K562 (cell line): ENCODE results near the gene PEX6. TPM values are rescaled to one million over a fixed set of nuclear protein-coding genes. Genes with fewer than 3 reads are reported as not detected.

ENCODE experiments used
- EHMT2 ChIP-seq: fragments of 450-650 bp; IDR thresholded peaks from 2 replicates; pipeline ENCODE4 v1.6.1; 2018; ENCODE audit warnings: antibody characterized with exemption
- ERF ChIP-seq: fragments of 450-650 bp; formaldehyde crosslinking; IDR thresholded peaks from 2 replicates; pipeline ENCODE4 v1.4.0; 2020; ENCODE audit warnings: mild to moderate bottlenecking, mixed read lengths
- EZH2 ChIP-seq: IDR thresholded peaks from 2 replicates; pipeline ENCODE4 v1.6.1; 2012; ENCODE audit warnings: low read depth, mild to moderate bottlenecking, inconsistent platforms, low read length, borderline replicate concordance
- FUS ChIP-seq: fragments of 200-400 bp; formaldehyde crosslinking; optimal IDR thresholded peaks from 2 replicates; pipeline ENCODE3; 2017; ENCODE audit warnings: low read depth, low read length
- GABPB1 ChIP-seq: sonication (generic); formaldehyde crosslinking; IDR thresholded peaks from 2 replicates; pipeline ENCODE4 v1.8.0; 2022; ENCODE audit warnings: mild to moderate bottlenecking, missing genetic modification reagents
- POLR2A ChIP-seq: fragments of 450-650 bp; conservative IDR thresholded peaks from 2 replicates; pipeline ENCODE4 v1.6.1; 2016
- POLR2AphosphoS5 ChIP-seq: IDR thresholded peaks from 2 replicates; pipeline ENCODE4 v1.6.1; 2011; ENCODE audit warnings: mild to moderate bottlenecking, low read depth, low read length, moderate library complexity; ENCODE audit not compliant: control insufficient read depth, insufficient read depth
- SAFB2 ChIP-seq: fragments of 200-400 bp; formaldehyde crosslinking; IDR thresholded peaks from 2 replicates; pipeline ENCODE4 v1.6.1; 2018; ENCODE audit warnings: borderline replicate concordance, low read length, low read depth, moderate library complexity; ENCODE audit not compliant: severe bottlenecking
- SIX5 ChIP-seq, 2 experiments: IDR thresholded peaks; 2 replicates each; pipeline ENCODE4 v1.6.1; 2011; ENCODE audit warnings: low read length in 2 of 2, borderline replicate concordance in 1 of 2, low read depth in 1 of 2, mild to moderate bottlenecking in 1 of 2, moderate library complexity in 1 of 2; ENCODE audit not compliant: insufficient read depth in 1 of 2
- SNRNP70 ChIP-seq: fragments of 200-400 bp; formaldehyde crosslinking; optimal IDR thresholded peaks from 2 replicates; pipeline ENCODE3; 2017; ENCODE audit warnings: low read depth, low read length
- TEAD2 ChIP-seq: fragments of 450-650 bp; IDR thresholded peaks from 2 replicates; pipeline ENCODE4 v1.6.1; 2016; ENCODE audit warnings: missing genetic modification characterization, control low read depth, missing compliant biosample characterization
- ZBTB17 ChIP-seq: fragments of 450-650 bp; formaldehyde crosslinking; IDR thresholded peaks from 2 replicates; pipeline ENCODE4 v1.4.0; 2020; ENCODE audit warnings: mild to moderate bottlenecking
- ZNF224 ChIP-seq: sonication (generic); formaldehyde crosslinking; IDR thresholded peaks from 2 replicates; pipeline ENCODE4 v1.8.0; 2022; ENCODE audit warnings: mild to moderate bottlenecking, missing genetic modification reagents
- ZNF24 ChIP-seq: fragments of 450-650 bp; IDR thresholded peaks from 2 replicates; pipeline ENCODE4 v1.6.1; 2016
- ZNF507 ChIP-seq: conservative IDR thresholded peaks from 2 replicates; pipeline ENCODE4 v1.6.1; 2017; ENCODE audit warnings: missing genetic modification characterization, missing compliant biosample characterization
- polyA plus RNA-seq, 8 experiments: library from polyadenylated mRNA; depleted of rRNA in 4 of 8; stranded (reverse) in 5 of 8; unstranded in 3 of 8; fragments of >200 nt; fragmentation: Nextera tagmentation in 2 of 8; fragmentation: Illumina TruSeq in 1 of 8; extraction: Ambion mirVana in 2 of 8; extraction: Trizol in 1 of 8; gene quantifications; 2 replicates each; pipeline versions ENCODE4 v1.2.1 to v1.2.3, GENCODE V29; 2011 to 2014; ENCODE audit warnings: inconsistent platforms in 1 of 8, missing spikeins in 1 of 8
- total RNA-seq, 7 experiments: library from RNA; depleted of rRNA in 6 of 7; stranded (reverse); fragments of >200 nt in 6 of 7; fragmentation: Illumina TruSeq in 2 of 7; extraction: Trizol in 2 of 7; gene quantifications; 2 replicates each; pipeline versions ENCODE4 v1.2.1 to v1.2.3, GENCODE V29; 2011 to 2021; ENCODE audit warnings: low replicate concordance in 1 of 7
- TF ChIP-seq, protein P1 (sequence below): fragments of 200-800 bp; sonication (Bioruptor generic); IDR thresholded peaks from 2 replicates; pipeline ENCODE4 v1.6.1; 2017; ENCODE audit warnings: missing genetic modification characterization, missing compliant biosample characterization

PEX6 gene
- total and polyA plus RNA-seq, 9 of the 15 experiments (the other 6 are each of a cell fraction or from before 2014, with no cell fraction given) = 0.17 to 20.8 (median 6.9) TPM

DNA sequence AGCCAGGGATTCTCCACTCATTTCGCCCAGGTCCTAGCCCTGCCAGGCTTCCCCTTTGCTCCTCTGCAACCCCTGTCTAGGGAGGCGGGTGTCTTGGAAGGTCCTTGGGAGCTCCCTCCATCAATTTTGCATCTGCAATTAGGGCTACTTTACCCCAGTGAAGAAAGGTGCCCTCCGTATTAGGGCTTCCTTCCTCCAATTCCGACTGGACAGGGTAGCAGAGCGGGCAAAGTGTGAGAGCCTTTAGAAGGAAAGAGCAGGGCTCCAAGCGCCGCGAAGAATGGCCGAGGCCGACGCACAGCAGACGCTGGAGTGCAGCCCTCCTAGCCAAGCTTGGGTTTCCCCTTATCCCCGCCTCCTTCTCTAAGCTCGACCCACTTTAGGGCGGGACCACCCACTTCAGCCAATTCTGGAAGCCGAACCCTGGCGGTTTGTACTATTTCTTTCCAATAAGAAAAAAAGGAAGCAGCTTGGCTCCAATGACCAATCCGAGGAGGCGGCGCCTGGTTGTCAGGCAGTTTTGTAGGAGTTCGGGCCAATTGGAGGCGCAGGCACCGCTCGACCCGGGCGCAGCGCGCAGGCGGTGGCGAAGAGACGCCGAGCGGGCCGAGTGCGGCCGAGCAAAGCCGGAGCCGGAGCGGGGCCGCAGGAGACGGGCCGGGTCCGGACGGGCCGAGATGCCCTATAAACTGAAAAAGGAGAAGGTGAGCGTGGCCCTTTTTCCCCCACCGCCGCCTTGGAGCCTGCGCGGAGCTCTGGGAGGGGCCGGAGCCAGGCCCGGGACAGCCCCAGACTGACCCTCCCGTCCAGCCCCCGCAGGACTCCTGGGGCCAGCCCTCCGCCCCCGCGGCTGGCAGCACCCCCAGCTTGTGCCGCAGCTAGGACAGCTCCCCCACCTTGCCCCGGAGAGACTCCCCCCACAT lies 5.3 kb upstream of the PEX6 start, which contains the start of gene PPP2R5D (continued):
- TF ChIP-seq, protein P1, sequence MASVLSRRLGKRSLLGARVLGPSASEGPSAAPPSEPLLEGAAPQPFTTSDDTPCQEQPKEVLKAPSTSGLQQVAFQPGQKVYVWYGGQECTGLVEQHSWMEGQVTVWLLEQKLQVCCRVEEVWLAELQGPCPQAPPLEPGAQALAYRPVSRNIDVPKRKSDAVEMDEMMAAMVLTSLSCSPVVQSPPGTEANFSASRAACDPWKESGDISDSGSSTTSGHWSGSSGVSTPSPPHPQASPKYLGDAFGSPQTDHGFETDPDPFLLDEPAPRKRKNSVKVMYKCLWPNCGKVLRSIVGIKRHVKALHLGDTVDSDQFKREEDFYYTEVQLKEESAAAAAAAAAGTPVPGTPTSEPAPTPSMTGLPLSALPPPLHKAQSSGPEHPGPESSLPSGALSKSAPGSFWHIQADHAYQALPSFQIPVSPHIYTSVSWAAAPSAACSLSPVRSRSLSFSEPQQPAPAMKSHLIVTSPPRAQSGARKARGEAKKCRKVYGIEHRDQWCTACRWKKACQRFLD (CRISPR knock-in tag) = 0 out of 2 replicates have a peak, but pooled peaks have one; percentile 32
- TF ChIP-seq ZNF507 (tag) = no peak
- TF ChIP-seq EZH2 = no peak
- no peak for TF ChIP-seq ZNF224
- no peak for TF ChIP-seq EHMT2
- peak; percentile 90 for TF ChIP-seq POLR2A
- peak; percentile 54 for TF ChIP-seq GABPB1 (CRISPR knock-in tag)
- TF ChIP-seq FUS = no peak
- TF ChIP-seq SNRNP70 = no peak
- 0 out of 2 replicates have a peak, but pooled peaks have one; percentile 18 for TF ChIP-seq ERF (CRISPR knock-in tag)
- no peak for TF ChIP-seq SIX5 (IDR thresholded peaks at IDR 0.05; ENCODE audit: borderline replicate concordance in 1 of 2, insufficient read depth in 1 of 2, low read depth in 1 of 2, low read length in 2 of 2)
- TF ChIP-seq TEAD2 (tag) = no peak
- TF ChIP-seq ZNF24 = no peak
- 0 out of 2 replicates have a peak, but pooled peaks have one; percentile 44 for TF ChIP-seq ZBTB17 (CRISPR knock-in tag)
- no peak for TF ChIP-seq SAFB2
- TF ChIP-seq POLR2AphosphoS5 = peak; percentile 44; the same call in 1 of the 2 replicates
